ENCODE measurements around the gene E2F3.

Gene E2F3

GRCh38 chr6:20411953-20412681 is 10.4 kb downstream of the E2F3 start:
- Histone ChIP-seq H3K27me3 (replicated peaks; ENCODE audit: control insufficient read depth, insufficient read depth, low read length, poor library complexity, severe bottlenecking) (no peaks in the 10 kb centered on the region), H3K36me3 (ENCODE audit: control insufficient read depth, insufficient read depth, low read length) (no peaks in the 10 kb centered on the region), H3K9me3 (ENCODE audit: control insufficient read depth, low read length) (no peaks in the 10 kb centered on the region), H3K4me1 (ENCODE audit: control insufficient read depth, insufficient read depth, low read length, poor library complexity, severe bottlenecking) (peaks cover 10% of the 10 kb centered on the region), H3K4me3 (ENCODE audit: insufficient read depth, low read depth, low read length, poor library complexity, severe bottlenecking) (no peak overlapping the region), H3K27ac (ENCODE audit: insufficient read depth, low read length, poor library complexity, severe bottlenecking) (no peak overlapping the region)
- no peak for DNase-seq

- Histone ChIP-seq H3K27ac (ENCODE audit: insufficient read depth, low read length, poor library complexity, severe bottlenecking) (no peak overlapping the region), H3K4me1 (ENCODE audit: control insufficient read depth, insufficient read depth, low read length, poor library complexity, severe bottlenecking) (peaks cover 10% of the 10 kb centered on the region), H3K9me3 (ENCODE audit: control insufficient read depth, low read length) (no peaks in the 10 kb centered on the region), H3K36me3 (ENCODE audit: control insufficient read depth, insufficient read depth, low read length) (no peaks in the 10 kb centered on the region), H3K4me3 (ENCODE audit: insufficient read depth, low read depth, low read length, poor library complexity, severe bottlenecking) (no peak overlapping the region), H3K27me3 (replicated peaks; ENCODE audit: control insufficient read depth, insufficient read depth, low read length, poor library complexity, severe bottlenecking) (no peaks in the 10 kb centered on the region)
- DNase-seq: no peak
Measured at GRCh38 chr6:20412682-20413073, 11.0 kb downstream of the E2F3 start.

GRCh38 chr6:20413826-20414225 is 12.1 kb downstream of the E2F3 start:
- Histone ChIP-seq H3K4me3 (ENCODE audit: insufficient read depth, low read depth, low read length, poor library complexity, severe bottlenecking) (no peak overlapping the region), H3K36me3 (ENCODE audit: control insufficient read depth, insufficient read depth, low read length) (no peaks in the 10 kb centered on the region), H3K27ac (ENCODE audit: insufficient read depth, low read length, poor library complexity, severe bottlenecking) (no peak overlapping the region), H3K4me1 (ENCODE audit: control insufficient read depth, insufficient read depth, low read length, poor library complexity, severe bottlenecking) (peaks cover 8% of the 10 kb centered on the region), H3K27me3 (replicated peaks; ENCODE audit: control insufficient read depth, insufficient read depth, low read length, poor library complexity, severe bottlenecking) (no peaks in the 10 kb centered on the region), H3K9me3 (ENCODE audit: control insufficient read depth, low read length) (no peaks in the 10 kb centered on the region)
- no peak for DNase-seq

GRCh38 chr6:20414711-20415110 is 13.0 kb downstream of the E2F3 start:
- no peak overlapping the region for H3K4me3 ChIP-seq (ENCODE audit: insufficient read depth, low read depth, low read length, poor library complexity, severe bottlenecking)
- no peak for DNase-seq
- peaks cover 6% of the 10 kb centered on the region for H3K4me1 ChIP-seq (ENCODE audit: control insufficient read depth, insufficient read depth, low read length, poor library complexity, severe bottlenecking)
- no peak overlapping the region for H3K27ac ChIP-seq (ENCODE audit: insufficient read depth, low read length, poor library complexity, severe bottlenecking)
- H3K36me3 ChIP-seq (ENCODE audit: control insufficient read depth, insufficient read depth, low read length): no peaks in the 10 kb centered on the region
- no peaks in the 10 kb centered on the region for H3K27me3 ChIP-seq (replicated peaks; ENCODE audit: control insufficient read depth, insufficient read depth, low read length, poor library complexity, severe bottlenecking)
- no peaks in the 10 kb centered on the region for H3K9me3 ChIP-seq (ENCODE audit: control insufficient read depth, low read length)

- H3K4me1 ChIP-seq (ENCODE audit: control insufficient read depth, insufficient read depth, low read length, poor library complexity, severe bottlenecking): peaks cover 6% of the 10 kb centered on the region
- DNase-seq: no peak
Measured at GRCh38 chr6:20415304-20415703, 13.6 kb downstream of the E2F3 start.

GRCh38 chr6:20415712-20416454 is 14.2 kb downstream of the E2F3 start:
- Histone ChIP-seq H3K4me1 (ENCODE audit: control insufficient read depth, insufficient read depth, low read length, poor library complexity, severe bottlenecking) (peaks cover 6% of the 10 kb centered on the region), H3K36me3 (ENCODE audit: control insufficient read depth, insufficient read depth, low read length) (no peaks in the 10 kb centered on the region), H3K27me3 (replicated peaks; ENCODE audit: control insufficient read depth, insufficient read depth, low read length, poor library complexity, severe bottlenecking) (no peaks in the 10 kb centered on the region), H3K27ac (ENCODE audit: insufficient read depth, low read length, poor library complexity, severe bottlenecking) (no peak overlapping the region), H3K4me3 (ENCODE audit: insufficient read depth, low read depth, low read length, poor library complexity, severe bottlenecking) (no peak overlapping the region), H3K9me3 (ENCODE audit: control insufficient read depth, low read length) (no peaks in the 10 kb centered on the region)
- no peak for DNase-seq

More at GRCh38 chr6:20415304-20415703, 13.6 kb downstream of the E2F3 start:
- Histone ChIP-seq H3K4me3 (ENCODE audit: insufficient read depth, low read depth, low read length, poor library complexity, severe bottlenecking) (no peak overlapping the region), H3K27ac (ENCODE audit: insufficient read depth, low read length, poor library complexity, severe bottlenecking) (no peak overlapping the region), H3K9me3 (ENCODE audit: control insufficient read depth, low read length) (no peaks in the 10 kb centered on the region), H3K36me3 (ENCODE audit: control insufficient read depth, insufficient read depth, low read length) (no peaks in the 10 kb centered on the region), H3K27me3 (replicated peaks; ENCODE audit: control insufficient read depth, insufficient read depth, low read length, poor library complexity, severe bottlenecking) (no peaks in the 10 kb centered on the region)

GRCh38 chr6:20416567-20417345 is 15.1 kb downstream of the E2F3 start:
- H3K27me3 ChIP-seq (replicated peaks; ENCODE audit: control insufficient read depth, insufficient read depth, low read length, poor library complexity, severe bottlenecking): no peaks in the 10 kb centered on the region
- H3K4me1 ChIP-seq (ENCODE audit: control insufficient read depth, insufficient read depth, low read length, poor library complexity, severe bottlenecking): no peaks in the 10 kb centered on the region
- no peak overlapping the region for H3K4me3 ChIP-seq (ENCODE audit: insufficient read depth, low read depth, low read length, poor library complexity, severe bottlenecking)
- H3K9me3 ChIP-seq (ENCODE audit: control insufficient read depth, low read length): no peaks in the 10 kb centered on the region
- no peak for DNase-seq
- H3K27ac ChIP-seq (ENCODE audit: insufficient read depth, low read length, poor library complexity, severe bottlenecking): no peak overlapping the region
- H3K36me3 ChIP-seq (ENCODE audit: control insufficient read depth, insufficient read depth, low read length): no peaks in the 10 kb centered on the region

GRCh38 chr6:20417819-20418218 is 16.1 kb downstream of the E2F3 start:
- H3K36me3 ChIP-seq (ENCODE audit: control insufficient read depth, insufficient read depth, low read length): no peaks in the 10 kb centered on the region
- no peak overlapping the region for H3K4me3 ChIP-seq (ENCODE audit: insufficient read depth, low read depth, low read length, poor library complexity, severe bottlenecking)
- no peaks in the 10 kb centered on the region for H3K27me3 ChIP-seq (replicated peaks; ENCODE audit: control insufficient read depth, insufficient read depth, low read length, poor library complexity, severe bottlenecking)
- no peaks in the 10 kb centered on the region for H3K9me3 ChIP-seq (ENCODE audit: control insufficient read depth, low read length)
- no peak overlapping the region for H3K27ac ChIP-seq (ENCODE audit: insufficient read depth, low read length, poor library complexity, severe bottlenecking)
- DNase-seq: no peak
- H3K4me1 ChIP-seq (ENCODE audit: control insufficient read depth, insufficient read depth, low read length, poor library complexity, severe bottlenecking): no peaks in the 10 kb centered on the region

GRCh38 chr6:20426177-20427082 is 24.8 kb downstream of the E2F3 start:
- no peaks in the 10 kb centered on the region for H3K9me3 ChIP-seq (ENCODE audit: control insufficient read depth, low read length)
- no peaks in the 10 kb centered on the region for H3K4me1 ChIP-seq (ENCODE audit: control insufficient read depth, insufficient read depth, low read length, poor library complexity, severe bottlenecking)
- H3K4me3 ChIP-seq (ENCODE audit: insufficient read depth, low read depth, low read length, poor library complexity, severe bottlenecking): no peak overlapping the region
- DNase-seq: no peak
- H3K27ac ChIP-seq (ENCODE audit: insufficient read depth, low read length, poor library complexity, severe bottlenecking): no peak overlapping the region
- H3K27me3 ChIP-seq (replicated peaks; ENCODE audit: control insufficient read depth, insufficient read depth, low read length, poor library complexity, severe bottlenecking): no peaks in the 10 kb centered on the region
- no peaks in the 10 kb centered on the region for H3K36me3 ChIP-seq (ENCODE audit: control insufficient read depth, insufficient read depth, low read length)
